A673 (cell line): Measurements from ENCODE around the gene CCNK.

Experiments
- CTCF ChIP-seq: fragments of 300-800, 200-600 bp; sonication (generic); conservative IDR thresholded peaks from 2 replicates; pipeline ENCODE4 v1.5.1; 2017; ENCODE audit warnings: low read depth, mild to moderate bottlenecking, antibody characterized with exemption, low read length, moderate library complexity, mixed read lengths
- EZH2 ChIP-seq: fragments of 200-600 bp; sonication (generic); IDR thresholded peaks from 2 replicates; pipeline ENCODE4 v1.6.1; 2017; ENCODE audit warnings: borderline replicate concordance, low read depth, mild to moderate bottlenecking, mixed read lengths, antibody characterized with exemption, low read length; ENCODE audit not compliant: poor library complexity, severe bottlenecking

DNA sequence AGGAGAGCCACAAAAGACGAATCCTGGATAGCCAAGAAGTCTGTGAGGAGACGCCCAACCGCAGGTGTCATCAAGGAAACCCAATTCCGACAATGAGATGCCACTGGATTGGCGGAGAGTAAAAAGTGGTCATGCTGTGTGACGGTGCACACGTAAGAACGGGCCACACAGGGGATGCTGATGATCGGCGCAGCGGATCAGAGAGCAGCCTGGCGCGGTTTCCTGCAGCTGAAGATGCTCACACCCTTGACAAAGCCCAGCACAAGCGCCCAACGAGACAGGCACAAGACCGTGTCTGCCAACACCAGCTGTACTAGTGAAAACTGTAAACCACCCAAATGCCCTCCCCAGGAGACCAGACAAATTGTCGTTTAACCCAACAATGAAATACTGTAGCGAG is 67.0 kb downstream of the CCNK start:
- TF ChIP-seq CTCF (no peak), EZH2 (no peak)
